ENCODE data around the gene SETD1A. TPM values are rescaled to one million over a fixed set of nuclear protein-coding genes. Genes with fewer than 3 reads are reported as not detected.
A peak's percentile ranks its signal among the peaks of the same experiment; 100 is the strongest.

SETD1A gene
- total and polyA plus RNA-seq, 5 donors from 2014 or later: 0.33 to 35.2 (median 0.85) TPM

- Histone ChIP-seq H3K27me3 (ENCODE audit: control insufficient read depth, insufficient read depth, low read length) (no peaks in the 10 kb centered on the region), H3K9me3 (ENCODE audit: control insufficient read depth in 2 of 2, low read length in 2 of 2) (no peaks in the 10 kb centered on the region), H3K27ac (ENCODE audit: insufficient read depth, low read length, poor library complexity, severe bottlenecking) (no peak overlapping the region), H3K36me3 (ENCODE audit: control insufficient read depth, insufficient read depth, low read length) (peaks cover 74% of the 10 kb centered on the region), H3K4me3 (ENCODE audit: low read depth, low read length) (no peak overlapping the region), H3K4me1 (ENCODE audit: control insufficient read depth, insufficient read depth, low read length, poor library complexity, severe bottlenecking) (no peaks in the 10 kb centered on the region)
- peaks cover 0 to 18% (median 8%) of the 10 kb centered on the region in 4 donors for H3K4me1 Mint-ChIP-seq
- no peak for DNase-seq
- no peaks in the 10 kb centered on the region for H3K27me3 Mint-ChIP-seq
- H3K36me3 Mint-ChIP-seq: peaks cover 54% of the 10 kb centered on the region
- no peak overlapping the region for H3K27ac Mint-ChIP-seq
- no peak for ATAC-seq (ENCODE audit: low read depth in 2 of 2)
- H3K9me3 Mint-ChIP-seq: no peaks in the 10 kb centered on the region
- no peak overlapping the region for H3K4me3 Mint-ChIP-seq
These were observed 13.7 kb downstream of the SETD1A start for GRCh38 chr16:30971298-30971697.

GRCh38 chr16:30972872-30973271 is 15.3 kb downstream of the SETD1A start:
- H3K4me3 ChIP-seq (ENCODE audit: low read depth, low read length): no peak overlapping the region
- Mint-ChIP-seq H3K27me3 (no peaks in the 10 kb centered on the region), H3K36me3 (peaks cover 51% of the 10 kb centered on the region), H3K4me3 (no peak overlapping the region), H3K4me1 (peaks cover 0 to 18% (median 6%) of the 10 kb centered on the region in 4 donors), H3K27ac (peak overlapping the region in 1 of 3 donors; percentile 38), H3K9me3 (no peaks in the 10 kb centered on the region)
- no peak for DNase-seq
- no peak overlapping the region for H3K27ac ChIP-seq (ENCODE audit: insufficient read depth, low read length, poor library complexity, severe bottlenecking)
- H3K36me3 ChIP-seq (ENCODE audit: control insufficient read depth, insufficient read depth, low read length): peaks cover 74% of the 10 kb centered on the region
- ATAC-seq (ENCODE audit: low read depth in 2 of 2): no peak
- no peaks in the 10 kb centered on the region for H3K9me3 ChIP-seq (ENCODE audit: control insufficient read depth in 2 of 2, low read length in 2 of 2)
- H3K4me1 ChIP-seq (ENCODE audit: control insufficient read depth, insufficient read depth, low read length, poor library complexity, severe bottlenecking): no peaks in the 10 kb centered on the region
- H3K27me3 ChIP-seq (ENCODE audit: control insufficient read depth, insufficient read depth, low read length): no peaks in the 10 kb centered on the region

GRCh38 chr16:30974348-30974747 is 16.8 kb downstream of the SETD1A start:
- H3K4me3 Mint-ChIP-seq: no peak overlapping the region
- peaks cover 68% of the 10 kb centered on the region for H3K36me3 ChIP-seq (ENCODE audit: control insufficient read depth, insufficient read depth, low read length)
- H3K27me3 Mint-ChIP-seq: no peaks in the 10 kb centered on the region
- no peak overlapping the region for H3K27ac ChIP-seq (ENCODE audit: insufficient read depth, low read length, poor library complexity, severe bottlenecking)
- ATAC-seq (ENCODE audit: low read depth in 2 of 2) (no peak), DNase-seq (no peak)
- peaks cover 48% of the 10 kb centered on the region for H3K36me3 Mint-ChIP-seq
- no peaks in the 10 kb centered on the region for H3K9me3 ChIP-seq (ENCODE audit: control insufficient read depth in 2 of 2, low read length in 2 of 2)
- no peaks in the 10 kb centered on the region for H3K9me3 Mint-ChIP-seq
- peak overlapping the region in 2 of 3 donors; percentile 17 to 84 for H3K27ac Mint-ChIP-seq
- no peaks in the 10 kb centered on the region for H3K4me1 ChIP-seq (ENCODE audit: control insufficient read depth, insufficient read depth, low read length, poor library complexity, severe bottlenecking)
- no peak overlapping the region for H3K4me3 ChIP-seq (ENCODE audit: low read depth, low read length)
- peaks cover 0 to 20% (median 7%) of the 10 kb centered on the region in 4 donors for H3K4me1 Mint-ChIP-seq
- H3K27me3 ChIP-seq (ENCODE audit: control insufficient read depth, insufficient read depth, low read length): no peaks in the 10 kb centered on the region

- peak overlapping the region in 1 of 3 donors; percentile 9 for H3K27ac Mint-ChIP-seq
- Histone ChIP-seq H3K27ac (ENCODE audit: insufficient read depth, low read length, poor library complexity, severe bottlenecking) (no peak overlapping the region), H3K36me3 (ENCODE audit: control insufficient read depth, insufficient read depth, low read length) (peaks cover 65% of the 10 kb centered on the region), H3K9me3 (ENCODE audit: control insufficient read depth in 2 of 2, low read length in 2 of 2) (no peaks in the 10 kb centered on the region), H3K27me3 (ENCODE audit: control insufficient read depth, insufficient read depth, low read length) (no peaks in the 10 kb centered on the region), H3K4me1 (ENCODE audit: control insufficient read depth, insufficient read depth, low read length, poor library complexity, severe bottlenecking) (no peaks in the 10 kb centered on the region), H3K4me3 (ENCODE audit: low read depth, low read length) (no peak overlapping the region)
- peaks cover 37% of the 10 kb centered on the region for H3K36me3 Mint-ChIP-seq
- H3K9me3 Mint-ChIP-seq: peaks cover 0 to 1% (median 0%) of the 10 kb centered on the region in 7 donors
- no peak for DNase-seq
- no peaks in the 10 kb centered on the region for H3K27me3 Mint-ChIP-seq
- H3K4me1 Mint-ChIP-seq: peaks cover 0 to 17% (median 7%) of the 10 kb centered on the region in 4 donors
- no peak overlapping the region for H3K4me3 Mint-ChIP-seq
- no peak for ATAC-seq (ENCODE audit: low read depth in 2 of 2)
These were observed 18.9 kb downstream of the SETD1A start for GRCh38 chr16:30976486-30976885.

GRCh38 chr16:30977502-30977901 is 19.9 kb downstream of the SETD1A start:
- Histone ChIP-seq H3K4me1 (ENCODE audit: control insufficient read depth, insufficient read depth, low read length, poor library complexity, severe bottlenecking) (no peaks in the 10 kb centered on the region), H3K9me3 (ENCODE audit: control insufficient read depth in 2 of 2, low read length in 2 of 2) (no peaks in the 10 kb centered on the region), H3K4me3 (ENCODE audit: low read depth, low read length) (no peak overlapping the region), H3K27ac (ENCODE audit: insufficient read depth, low read length, poor library complexity, severe bottlenecking) (no peak overlapping the region), H3K27me3 (ENCODE audit: control insufficient read depth, insufficient read depth, low read length) (no peaks in the 10 kb centered on the region), H3K36me3 (ENCODE audit: control insufficient read depth, insufficient read depth, low read length) (peaks cover 60% of the 10 kb centered on the region)
- Mint-ChIP-seq H3K27ac (no peak overlapping the region), H3K4me3 (no peak overlapping the region), H3K4me1 (peaks cover 0 to 14% (median 7%) of the 10 kb centered on the region in 4 donors), H3K36me3 (peaks cover 31% of the 10 kb centered on the region), H3K9me3 (peaks cover 0 to 1% (median 0%) of the 10 kb centered on the region in 7 donors), H3K27me3 (no peaks in the 10 kb centered on the region)
- DNase-seq (peak in 1 of 3 donors; percentile 26), ATAC-seq (ENCODE audit: low read depth in 2 of 2) (peak in 1 of 2 donors; percentile 19)

- H3K9me3 ChIP-seq (ENCODE audit: control insufficient read depth in 2 of 2, low read length in 2 of 2): no peaks in the 10 kb centered on the region
- no peak overlapping the region for H3K4me3 Mint-ChIP-seq
- no peaks in the 10 kb centered on the region for H3K27me3 ChIP-seq (ENCODE audit: control insufficient read depth, insufficient read depth, low read length)
- ATAC-seq (ENCODE audit: low read depth in 2 of 2) (no peak), DNase-seq (no peak)
- peaks cover 23% of the 10 kb centered on the region for H3K36me3 Mint-ChIP-seq
- no peak overlapping the region for H3K27ac ChIP-seq (ENCODE audit: insufficient read depth, low read length, poor library complexity, severe bottlenecking)
- no peaks in the 10 kb centered on the region for H3K4me1 ChIP-seq (ENCODE audit: control insufficient read depth, insufficient read depth, low read length, poor library complexity, severe bottlenecking)
- no peak overlapping the region for H3K4me3 ChIP-seq (ENCODE audit: low read depth, low read length)
- H3K4me1 Mint-ChIP-seq: peaks cover 0 to 13% (median 3%) of the 10 kb centered on the region in 4 donors
- no peak overlapping the region for H3K27ac Mint-ChIP-seq
- peaks cover 0 to 1% (median 0%) of the 10 kb centered on the region in 7 donors for H3K9me3 Mint-ChIP-seq
- peaks cover 55% of the 10 kb centered on the region for H3K36me3 ChIP-seq (ENCODE audit: control insufficient read depth, insufficient read depth, low read length)
- no peaks in the 10 kb centered on the region for H3K27me3 Mint-ChIP-seq
These were observed 21.8 kb downstream of the SETD1A start for GRCh38 chr16:30979170-30980022.

- Histone ChIP-seq H3K9me3 (ENCODE audit: control insufficient read depth in 2 of 2, low read length in 2 of 2) (no peaks in the 10 kb centered on the region), H3K27ac (ENCODE audit: insufficient read depth, low read length, poor library complexity, severe bottlenecking) (no peak overlapping the region), H3K27me3 (ENCODE audit: control insufficient read depth, insufficient read depth, low read length) (no peaks in the 10 kb centered on the region), H3K4me1 (ENCODE audit: control insufficient read depth, insufficient read depth, low read length, poor library complexity, severe bottlenecking) (peaks cover 4% of the 10 kb centered on the region), H3K36me3 (ENCODE audit: control insufficient read depth, insufficient read depth, low read length) (peaks cover 54% of the 10 kb centered on the region), H3K4me3 (ENCODE audit: low read depth, low read length) (no peak overlapping the region)
- Mint-ChIP-seq H3K4me1 (peaks cover 0 to 14% (median 3%) of the 10 kb centered on the region in 4 donors), H3K4me3 (no peak overlapping the region), H3K27me3 (no peaks in the 10 kb centered on the region), H3K36me3 (peaks cover 21% of the 10 kb centered on the region), H3K9me3 (peaks cover 0 to 1% (median 0%) of the 10 kb centered on the region in 7 donors), H3K27ac (no peak overlapping the region)
- DNase-seq (no peak), ATAC-seq (ENCODE audit: low read depth in 2 of 2) (no peak)
These were observed 22.4 kb downstream of the SETD1A start for GRCh38 chr16:30980023-30980371.

- H3K9me3 Mint-ChIP-seq: peaks cover 0 to 1% (median 0%) of the 10 kb centered on the region in 7 donors
- H3K27ac Mint-ChIP-seq: no peak overlapping the region
- Histone ChIP-seq H3K27ac (ENCODE audit: insufficient read depth, low read length, poor library complexity, severe bottlenecking) (no peak overlapping the region), H3K36me3 (ENCODE audit: control insufficient read depth, insufficient read depth, low read length) (peaks cover 53% of the 10 kb centered on the region), H3K4me1 (ENCODE audit: control insufficient read depth, insufficient read depth, low read length, poor library complexity, severe bottlenecking) (peaks cover 7% of the 10 kb centered on the region), H3K27me3 (ENCODE audit: control insufficient read depth, insufficient read depth, low read length) (no peaks in the 10 kb centered on the region), H3K4me3 (ENCODE audit: low read depth, low read length) (no peak overlapping the region), H3K9me3 (ENCODE audit: control insufficient read depth in 2 of 2, low read length in 2 of 2) (no peaks in the 10 kb centered on the region)
- DNase-seq: no peak
- ATAC-seq (ENCODE audit: low read depth in 2 of 2): no peak
- H3K36me3 Mint-ChIP-seq: peaks cover 21% of the 10 kb centered on the region
- H3K4me1 Mint-ChIP-seq: peaks cover 0 to 14% (median 3%) of the 10 kb centered on the region in 4 donors
- H3K4me3 Mint-ChIP-seq: no peak overlapping the region
- no peaks in the 10 kb centered on the region for H3K27me3 Mint-ChIP-seq
These were observed 22.9 kb downstream of the SETD1A start for GRCh38 chr16:30980434-30980833.

Measured in CD4-positive, CD25-positive, alpha-beta regulatory T cell (primary cell).